ENCODE results near the gene CACNA2D4. TPM values are rescaled to one million over a fixed set of nuclear protein-coding genes. Genes with fewer than 3 reads are reported as not detected.
A peak's percentile ranks its signal among the peaks of the same experiment; 100 is the strongest.

Gene CACNA2D4
- total RNA-seq, 1 experiment from 2014 or later, result 3.6 TPM

- Histone ChIP-seq H3K27ac (peak overlapping the region; percentile 60), H3K27me3 (no peaks in the 10 kb centered on the region)
- DNase-seq, result peak; percentile 57
Measured at GRCh38 chr12:1837541-1838204, 80.8 kb downstream of the CACNA2D4 start.

GRCh38 chr12:1836854-1837421 is 81.5 kb downstream of the CACNA2D4 start:
- no peaks in the 10 kb centered on the region for H3K36me3 ChIP-seq
- no peaks in the 10 kb centered on the region for H3K9me3 ChIP-seq (replicated peaks)
- H3K27me3 ChIP-seq, result no peaks in the 10 kb centered on the region
- DNase-seq, result peak; percentile 50 to 57
- H3K4me1 ChIP-seq, result peaks cover 19% of the 10 kb centered on the region
- no peak overlapping the region; the same call in 1 of the 2 replicates for H3K4me3 ChIP-seq
- peak overlapping the region; percentile 60 for H3K27ac ChIP-seq

More at GRCh38 chr12:1837541-1838204, 80.8 kb downstream of the CACNA2D4 start:
- no peaks in the 10 kb centered on the region for H3K9me3 ChIP-seq (replicated peaks)
- H3K4me3 ChIP-seq, result no peak overlapping the region
- no peaks in the 10 kb centered on the region for H3K36me3 ChIP-seq
- H3K4me1 ChIP-seq, result peaks cover 19% of the 10 kb centered on the region

GRCh38 chr12:1836241-1836803 is 82.1 kb downstream of the CACNA2D4 start:
- Histone ChIP-seq H3K9me3 (replicated peaks) (no peaks in the 10 kb centered on the region), H3K4me1 (peaks cover 19% of the 10 kb centered on the region), H3K36me3 (no peaks in the 10 kb centered on the region), H3K4me3 (no peak overlapping the region), H3K27ac (peak overlapping the region; percentile 60; the same call in 1 of the 2 replicates), H3K27me3 (no peaks in the 10 kb centered on the region)
- DNase-seq, result no peak

GRCh38 chr12:1835211-1836131 is 83.0 kb downstream of the CACNA2D4 start:
- no peaks in the 10 kb centered on the region for H3K36me3 ChIP-seq
- peaks cover 21% of the 10 kb centered on the region for H3K4me1 ChIP-seq
- DNase-seq, result no peak
- no peak overlapping the region for H3K27ac ChIP-seq
- H3K27me3 ChIP-seq, result no peaks in the 10 kb centered on the region
- no peaks in the 10 kb centered on the region for H3K9me3 ChIP-seq (replicated peaks)
- H3K4me3 ChIP-seq, result no peak overlapping the region

GRCh38 chr12:1834186-1834925 is 84.1 kb downstream of the CACNA2D4 start:
- no peaks in the 10 kb centered on the region for H3K27me3 ChIP-seq
- no peak overlapping the region for H3K27ac ChIP-seq
- H3K36me3 ChIP-seq, result no peaks in the 10 kb centered on the region
- H3K4me1 ChIP-seq, result peaks cover 21% of the 10 kb centered on the region
- H3K9me3 ChIP-seq (replicated peaks), result no peaks in the 10 kb centered on the region
- H3K4me3 ChIP-seq, result no peak overlapping the region
- DNase-seq, result no peak

- Histone ChIP-seq H3K4me1 (peaks cover 21% of the 10 kb centered on the region), H3K4me3 (no peak overlapping the region), H3K36me3 (no peaks in the 10 kb centered on the region), H3K9me3 (replicated peaks) (no peaks in the 10 kb centered on the region), H3K27ac (no peak overlapping the region), H3K27me3 (no peaks in the 10 kb centered on the region)
- no peak for DNase-seq
Measured at GRCh38 chr12:1833596-1834028, 84.8 kb downstream of the CACNA2D4 start.

- Histone ChIP-seq H3K4me3 (no peak overlapping the region), H3K4me1 (peaks cover 16% of the 10 kb centered on the region), H3K27ac (no peak overlapping the region), H3K36me3 (no peaks in the 10 kb centered on the region), H3K27me3 (no peaks in the 10 kb centered on the region), H3K9me3 (replicated peaks) (no peaks in the 10 kb centered on the region)
- no peak for DNase-seq
Measured at GRCh38 chr12:1832801-1833595, 85.5 kb downstream of the CACNA2D4 start.

GRCh38 chr12:1830981-1831963 is 87.2 kb downstream of the CACNA2D4 start:
- Histone ChIP-seq H3K4me1 (peaks cover 2% of the 10 kb centered on the region; the same call in 1 of the 2 replicates), H3K4me3 (no peak overlapping the region), H3K36me3 (no peaks in the 10 kb centered on the region), H3K27ac (no peak overlapping the region), H3K9me3 (replicated peaks) (no peaks in the 10 kb centered on the region), H3K27me3 (no peaks in the 10 kb centered on the region; the same call in 1 of the 2 replicates)
- DNase-seq, result peak; percentile 92 to 94

GRCh38 chr12:1830401-1830845 is 88.0 kb downstream of the CACNA2D4 start:
- Histone ChIP-seq H3K27me3 (no peaks in the 10 kb centered on the region; the same call in 1 of the 2 replicates), H3K4me1 (peaks cover 2% of the 10 kb centered on the region; the same call in 1 of the 2 replicates), H3K27ac (no peak overlapping the region), H3K9me3 (replicated peaks) (no peaks in the 10 kb centered on the region), H3K4me3 (no peak overlapping the region), H3K36me3 (no peaks in the 10 kb centered on the region)
- no peak for DNase-seq

GRCh38 chr12:1829306-1829900 is 89.0 kb downstream of the CACNA2D4 start:
- Histone ChIP-seq H3K4me1 (peaks cover 2% of the 10 kb centered on the region; the same call in 1 of the 2 replicates), H3K4me3 (no peak overlapping the region), H3K27ac (no peak overlapping the region), H3K27me3 (no peaks in the 10 kb centered on the region; the same call in 1 of the 2 replicates), H3K9me3 (replicated peaks) (no peaks in the 10 kb centered on the region), H3K36me3 (no peaks in the 10 kb centered on the region)
- no peak for DNase-seq

GRCh38 chr12:1828856-1829255 is 89.6 kb downstream of the CACNA2D4 start:
- Histone ChIP-seq H3K27me3 (no peaks in the 10 kb centered on the region; the same call in 1 of the 2 replicates), H3K4me3 (no peak overlapping the region)

More at GRCh38 chr12:1828856-1829255, 89.6 kb downstream of the CACNA2D4 start:
- H3K27ac ChIP-seq, result no peak overlapping the region
- H3K36me3 ChIP-seq, result no peaks in the 10 kb centered on the region
- H3K4me1 ChIP-seq, result peaks cover 2% of the 10 kb centered on the region; the same call in 1 of the 2 replicates
- no peaks in the 10 kb centered on the region for H3K9me3 ChIP-seq (replicated peaks)
- no peak for DNase-seq

Data from SJCRH30 (cell line).